PC-9 (cell line): ENCODE measurements around the gene PDK4. TPM values are rescaled to one million over a fixed set of nuclear protein-coding genes. Genes with fewer than 3 reads are reported as not detected.

Experiments
- BruUV-seq: library from RNA; stranded (reverse); fragments of 400-500 nt; replicated peaks from 2 replicates; lab custom pipeline; 2021; lab: Mats Ljungman, UMichigan
- CTCF ChIA-PET: fragments of 300-600 bp; sonication (Branson Sonifier 250); formaldehyde crosslinking; loops from one replicate; lab custom pipeline; 2022; ENCODE audit warnings: antibody characterized with exemption; lab: Charles Lee
- POLR2A ChIA-PET: fragments of 300-600 bp; sonication (Branson Sonifier 250); formaldehyde crosslinking; loops from one replicate; lab custom pipeline; 2022; ENCODE audit warnings: antibody characterized with exemption; ENCODE audit not compliant: unreplicated experiment; lab: Charles Lee
- DNase-seq, 2 experiments: peaks; one replicate each; pipeline versions ENCODE4 v3.0.0 to v3.0.0-alpha.2; 2015 to 2022; ENCODE audit warnings: mixed read lengths in 1 of 2
- H2AFZ ChIP-seq: fragments of 200-600 bp; sonication (generic); 2 replicates; pipeline ENCODE4 v1.8.1; 2017; ENCODE audit warnings: antibody characterized with exemption
- H3F3A ChIP-seq: fragments of 200-600 bp; sonication (generic); 2 replicates; pipeline ENCODE4 v1.8.1; 2017; ENCODE audit warnings: antibody characterized with exemption, mild to moderate bottlenecking, low read depth; ENCODE audit not compliant: insufficient read depth
- H3K27ac ChIP-seq: fragments of 200-600 bp; sonication (generic); 2 replicates; pipeline ENCODE4 v1.6.1; 2016; ENCODE audit warnings: mixed run types
- H3K27me3 ChIP-seq: fragments of 200-600 bp; sonication (generic); 2 replicates; pipeline ENCODE4 v1.6.1; 2016; ENCODE audit warnings: low read depth, mixed run types; ENCODE audit not compliant: insufficient read depth
- H3K36me3 ChIP-seq: fragments of 200-600 bp; sonication (generic); 2 replicates; pipeline ENCODE4 v1.6.1; 2016; ENCODE audit warnings: low read depth, mixed run types
- H3K4me1 ChIP-seq: fragments of 200-600 bp; sonication (generic); replicated peaks from 2 replicates; pipeline ENCODE4 v1.6.1; 2016; ENCODE audit warnings: mixed run types; ENCODE audit not compliant: insufficient read depth
- H3K4me2 ChIP-seq: fragments of 200-600 bp; sonication (generic); 2 replicates; pipeline ENCODE4 v1.6.1; 2017; ENCODE audit warnings: mixed run types
- H3K4me3 ChIP-seq: fragments of 200-600 bp; sonication (generic); 2 replicates; pipeline ENCODE4 v1.6.1; 2016; ENCODE audit warnings: mixed run types
- H3K79me2 ChIP-seq: fragments of 200-600 bp; sonication (generic); 2 replicates; pipeline ENCODE4 v1.6.1; 2017; ENCODE audit warnings: low read depth, mixed run types
- H3K9me2 ChIP-seq: fragments of 200-600 bp; sonication (generic); 2 replicates; pipeline ENCODE4 v1.8.1; 2017; ENCODE audit warnings: mild to moderate bottlenecking; ENCODE audit not compliant: insufficient read depth
- H3K9me3 ChIP-seq: fragments of 200-600 bp; sonication (generic); 2 replicates; pipeline ENCODE4 v1.8.1; 2016; ENCODE audit warnings: low read depth; ENCODE audit not compliant: insufficient read depth
- H4K20me1 ChIP-seq: fragments of 200-600 bp; sonication (generic); 2 replicates; pipeline ENCODE4 v1.8.1; 2017; ENCODE audit not compliant: insufficient read depth
- CTCF ChIP-seq: fragments of 200-600 bp; sonication (generic); conservative IDR thresholded peaks from 2 replicates; pipeline ENCODE4 v1.6.1; 2017; ENCODE audit warnings: mixed run types, antibody characterized with exemption, mild to moderate bottlenecking, moderate library complexity
- EZH2 ChIP-seq: fragments of 200-600 bp; sonication (generic); IDR thresholded peaks from 2 replicates; pipeline ENCODE4 v1.8.0; 2017; ENCODE audit warnings: antibody characterized with exemption, low read depth
- intact Hi-C: fragments of 100-400 bp; cut with micrococcal nuclease; formaldehyde crosslinking; loops from one replicate; pipeline ENCODE4 v1.10.0; 2022; ENCODE audit not compliant: unreplicated experiment
- total RNA-seq: library from RNA; stranded (reverse); gene quantifications from 2 replicates; pipeline ENCODE4 v1.2.3, GENCODE V29; 2021

The PDK4 gene
- total RNA-seq, 1 experiment from 2014 or later = 4.8 TPM

DNA sequence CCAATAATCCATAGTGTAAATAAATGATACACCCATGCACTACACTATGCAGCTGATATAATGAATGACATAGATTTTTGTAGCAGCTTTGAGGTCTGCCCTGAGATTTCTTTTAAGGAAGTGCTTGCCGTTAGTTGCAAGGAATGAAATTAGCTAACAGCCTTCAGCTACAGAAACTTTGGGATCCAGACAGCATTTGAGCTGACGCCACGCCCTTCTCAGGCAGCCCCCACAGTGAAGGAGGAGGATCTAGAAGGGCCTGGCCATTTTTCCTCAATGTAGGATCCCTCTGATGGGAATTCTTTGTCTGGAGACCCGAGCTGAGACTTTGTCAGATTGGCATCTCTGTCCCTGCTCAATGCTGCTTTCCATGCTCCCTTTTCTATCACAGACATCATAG, 6.1 kb upstream of the PDK4 start:
- CTCF ChIA-PET = no interaction called here
- no peak overlapping the region for H3K4me2 ChIP-seq
- no peaks in the 10 kb centered on the region for H3F3A ChIP-seq
- no TSS peak for BruUV-seq
- no peaks in the 10 kb centered on the region for H3K36me3 ChIP-seq
- no peaks in the 10 kb centered on the region for H3K79me2 ChIP-seq
- no peak overlapping the region for H3K4me3 ChIP-seq
- H4K20me1 ChIP-seq = no peaks in the 10 kb centered on the region
- POLR2A ChIA-PET = no interaction called here
- H3K4me1 ChIP-seq = peaks cover 3% of the 10 kb centered on the region
- H3K27me3 ChIP-seq = no peaks in the 10 kb centered on the region
- H3K9me2 ChIP-seq = no peaks in the 10 kb centered on the region
- no peak for DNase-seq
- no peaks in the 10 kb centered on the region for H3K9me3 ChIP-seq
- H3K27ac ChIP-seq = no peak overlapping the region
- H2AFZ ChIP-seq = no peak overlapping the region
- TF ChIP-seq EZH2 (no peak), CTCF (no peak)
- intact Hi-C loops = no loop called here

DNA sequence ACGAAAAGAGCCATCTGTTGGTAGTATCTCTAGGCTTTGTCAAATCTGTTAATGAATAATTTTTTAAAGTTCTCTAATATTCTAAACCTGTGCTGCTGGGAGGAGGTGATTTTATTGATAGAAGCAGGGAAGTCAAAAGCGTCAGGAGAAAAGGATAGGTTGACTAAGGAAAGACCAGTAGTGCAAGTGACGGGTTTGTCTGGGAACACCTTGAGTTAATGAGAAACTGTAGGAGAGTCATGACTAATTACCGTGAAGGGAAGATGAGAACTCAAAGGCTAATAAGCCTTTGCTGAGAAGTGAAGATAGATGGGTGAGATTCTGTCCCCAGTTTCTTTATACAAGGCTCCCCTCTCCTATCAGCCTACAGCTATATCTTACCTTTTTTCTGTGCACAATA, 5.0 kb upstream of the PDK4 start:
- CTCF ChIA-PET = no interaction called here
- Histone ChIP-seq H3K27ac (no peak overlapping the region), H4K20me1 (no peaks in the 10 kb centered on the region), H3K4me2 (no peak overlapping the region), H3K9me2 (no peaks in the 10 kb centered on the region), H3K27me3 (no peaks in the 10 kb centered on the region), H3K4me1 (peaks cover 6% of the 10 kb centered on the region), H3K79me2 (no peaks in the 10 kb centered on the region), H3K9me3 (no peaks in the 10 kb centered on the region), H3K4me3 (no peak overlapping the region), H3K36me3 (no peaks in the 10 kb centered on the region), H2AFZ (no peak overlapping the region), H3F3A (no peaks in the 10 kb centered on the region)
- TF ChIP-seq CTCF = no peak
- TF ChIP-seq EZH2 = no peak
- no TSS peak for BruUV-seq
- intact Hi-C loops = no loop called here
- no peak for DNase-seq
- POLR2A ChIA-PET = no interaction called here

DNA sequence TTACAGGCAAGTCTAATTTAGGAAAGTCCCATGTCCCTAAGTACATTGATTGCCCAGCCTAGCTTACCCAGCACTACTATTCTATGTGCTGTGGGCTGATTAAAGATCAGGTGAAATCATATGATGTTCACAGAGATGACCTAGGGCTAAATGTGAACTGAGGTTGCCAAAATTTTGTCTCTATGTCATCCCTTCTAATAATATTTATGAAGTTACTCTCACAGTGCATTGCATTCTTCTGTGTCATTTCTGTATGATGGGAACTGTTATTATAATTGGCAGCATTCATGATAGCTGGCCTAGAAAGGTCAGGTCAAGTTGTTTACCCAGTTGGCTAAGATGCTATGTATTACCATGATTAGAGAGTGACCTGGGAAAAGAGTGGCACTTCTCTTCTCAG, 2.8 kb upstream of the PDK4 start:
- Histone ChIP-seq H3K4me2 (no peak overlapping the region), H3F3A (no peaks in the 10 kb centered on the region; the same call in 1 of the 2 replicates), H3K9me3 (no peaks in the 10 kb centered on the region), H3K36me3 (no peaks in the 10 kb centered on the region), H4K20me1 (no peaks in the 10 kb centered on the region), H3K9me2 (no peaks in the 10 kb centered on the region), H2AFZ (no peak overlapping the region), H3K79me2 (no peaks in the 10 kb centered on the region), H3K4me1 (peaks cover 13% of the 10 kb centered on the region), H3K4me3 (no peak overlapping the region), H3K27ac (no peak overlapping the region), H3K27me3 (no peaks in the 10 kb centered on the region)
- no TSS peak for BruUV-seq
- ChIA-PET POLR2A (no interaction called here), CTCF (no interaction called here)
- intact Hi-C loops = no loop called here
- peak in 1 of 2 experiments; percentile 51 for DNase-seq
- no peak for TF ChIP-seq EZH2
- no peak for TF ChIP-seq CTCF
